Head of caudate nucleus (tissue), 42 donors: ENCODE measurements around the gene SERPINA4.
"Not testable (repeated sequence)": the region's sequence is repeated elsewhere in the genome, so short reads cannot be mapped to it uniquely, and the experiment has no call there.

Source experiments
- DNase-seq, 42 donors: peaks; one replicate each; pipeline versions ENCODE4 v3.0.0 to v3.0.0-alpha.2; 2020 to 2021; ENCODE audit warnings: mixed read lengths in 7 of 42
- intact Hi-C: fragments of 100-400 bp; cut with DNase I; formaldehyde crosslinking; loops from one replicate; pipeline ENCODE4 v1.15.0; 2022

Gene SERPINA4

DNA sequence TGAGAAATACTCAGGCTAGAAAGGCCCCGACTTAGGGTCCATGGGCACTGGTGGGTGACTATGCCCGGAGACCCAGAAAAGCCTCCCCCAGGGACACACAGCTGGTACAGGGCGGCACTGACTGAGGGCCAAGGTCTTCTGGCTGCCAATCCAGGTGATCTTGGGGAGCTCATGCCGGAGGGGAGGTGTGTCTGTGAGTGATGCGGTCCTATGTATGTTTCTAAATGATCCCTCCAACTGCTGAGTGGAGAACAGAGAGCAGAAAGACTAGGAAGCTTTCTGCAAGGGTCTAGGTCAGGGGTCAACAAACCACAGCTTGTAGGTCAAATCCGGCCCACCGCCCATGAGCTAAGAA lies 391 bp downstream of the SERPINA4 start:
- peak in 1 of 42 donors; percentile 15 for DNase-seq
- intact Hi-C loops = no loop called here

DNA sequence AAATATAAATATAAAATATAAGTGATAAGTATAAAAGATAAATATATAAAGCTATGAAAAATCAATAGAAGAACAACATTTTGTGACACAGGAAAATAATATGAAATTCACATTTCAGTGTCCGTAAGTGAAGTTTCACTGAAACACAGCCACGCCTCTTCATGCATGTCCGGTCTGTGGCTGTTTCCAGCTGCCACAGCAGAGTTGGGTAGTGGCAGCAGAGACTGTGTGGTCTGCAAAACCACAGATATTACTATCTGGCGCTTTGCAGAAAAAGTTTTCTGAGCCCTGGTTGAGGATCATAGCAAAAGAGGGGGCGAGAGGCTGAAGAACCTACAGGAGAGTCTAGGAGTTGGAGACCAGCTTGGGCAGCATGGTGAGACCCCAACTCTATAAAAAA lies 780 bp downstream of the SERPINA4 start:
- peak in 1 of 42 donors; percentile 17 for DNase-seq
- intact Hi-C loops = no loop called here

DNA sequence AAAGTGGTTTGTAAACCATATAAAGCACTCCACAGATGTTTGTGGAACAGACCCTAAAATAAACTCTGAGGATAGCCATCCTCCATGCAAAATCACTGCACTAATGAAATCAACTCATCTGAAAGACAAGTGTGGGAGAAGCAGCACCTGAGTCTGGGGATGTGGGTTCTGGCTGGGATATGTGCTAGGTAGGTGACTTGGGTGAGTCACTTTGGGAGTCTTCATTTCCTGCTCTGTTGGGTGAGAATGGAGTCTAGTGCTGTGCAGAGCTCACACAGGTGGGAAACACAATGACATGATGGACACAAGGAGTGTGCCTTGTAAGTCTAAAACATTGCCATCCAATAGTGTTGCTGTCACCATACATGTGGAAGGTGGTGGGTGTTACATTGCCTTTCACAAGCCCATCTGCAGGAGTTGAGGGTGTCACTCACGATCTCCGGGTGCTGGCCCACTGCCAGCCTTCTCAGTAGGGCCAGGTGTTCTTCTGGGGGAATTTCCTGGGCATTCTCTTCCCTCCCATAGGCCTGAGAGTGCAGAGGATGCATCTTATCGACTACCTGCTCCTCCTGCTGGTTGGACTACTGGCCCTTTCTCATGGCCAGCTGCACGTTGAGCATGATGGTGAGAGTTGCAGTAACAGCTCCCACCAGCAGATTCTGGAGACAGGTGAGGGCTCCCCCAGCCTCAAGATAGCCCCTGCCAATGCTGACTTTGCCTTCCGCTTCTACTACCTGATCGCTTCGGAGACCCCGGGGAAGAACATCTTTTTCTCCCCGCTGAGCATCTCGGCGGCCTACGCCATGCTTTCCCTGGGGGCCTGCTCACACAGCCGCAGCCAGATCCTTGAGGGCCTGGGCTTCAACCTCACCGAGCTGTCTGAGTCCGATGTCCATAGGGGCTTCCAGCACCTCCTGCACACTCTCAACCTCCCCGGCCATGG lies 2.0 kb downstream of the SERPINA4 start:
- intact Hi-C loops = no loop called here
- DNase-seq = peak in 14 of 42 donors; percentile 14 to 75 (median 40)

GRCh38 chr14:94564381-94564780 lies 3.1 kb downstream of the SERPINA4 start:
- intact Hi-C loops = no loop called here
- no peak for DNase-seq

- intact Hi-C loops = no loop called here
- DNase-seq = no peak
Observed at GRCh38 chr14:94568186-94568585, 6.9 kb downstream of the SERPINA4 start.

DNA sequence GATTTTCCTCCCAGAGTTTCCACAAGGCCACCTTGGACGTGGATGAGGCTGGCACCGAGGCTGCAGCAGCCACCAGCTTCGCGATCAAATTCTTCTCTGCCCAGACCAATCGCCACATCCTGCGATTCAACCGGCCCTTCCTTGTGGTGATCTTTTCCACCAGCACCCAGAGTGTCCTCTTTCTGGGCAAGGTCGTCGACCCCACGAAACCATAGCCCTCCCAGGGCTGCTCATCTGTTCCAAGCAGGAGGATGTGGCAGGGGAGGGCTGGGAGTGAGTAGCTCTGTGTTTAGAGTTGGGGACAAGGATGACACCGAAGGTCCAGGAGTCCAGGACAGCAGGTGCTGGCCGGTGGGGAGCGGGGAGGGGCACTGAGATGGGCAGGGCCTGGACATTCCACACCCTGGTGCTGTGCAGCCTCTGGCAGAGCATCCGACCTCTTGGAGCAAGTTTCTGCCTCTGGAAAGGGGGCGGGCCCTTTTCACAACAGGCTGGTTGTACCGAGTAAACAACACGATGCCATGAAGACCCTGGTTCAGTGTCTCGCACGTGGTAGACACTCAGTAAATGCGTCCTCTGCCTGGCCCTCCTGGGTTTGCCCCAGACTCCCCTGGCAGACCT lies 8.2 kb downstream of the SERPINA4 start:
- DNase-seq = peak in 1 of 42 donors; percentile 13
- intact Hi-C loops = no loop called here

DNA sequence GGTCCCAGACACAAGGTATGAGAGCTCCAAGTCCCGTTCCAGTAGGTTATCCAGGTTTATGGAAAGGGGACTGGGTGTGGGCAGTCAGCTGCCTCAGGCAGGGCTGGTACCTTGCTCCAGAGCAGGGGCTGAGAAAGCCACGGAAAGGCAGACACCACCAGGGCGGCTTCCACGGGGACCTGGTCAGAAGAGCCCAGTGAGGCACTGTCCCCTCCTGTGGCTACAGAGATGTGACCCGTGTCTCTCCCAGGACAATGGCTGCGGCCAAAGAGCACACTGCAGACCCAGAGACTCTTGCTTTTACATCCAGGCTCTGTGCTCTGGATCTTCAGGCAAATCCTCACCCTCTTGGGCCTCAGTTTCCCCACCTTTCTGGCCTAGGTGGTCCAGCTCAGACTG lies 8.8 kb downstream of the SERPINA4 start:
- intact Hi-C loops = no loop called here
- peak in 1 of 42 donors; percentile 15 for DNase-seq

DNA sequence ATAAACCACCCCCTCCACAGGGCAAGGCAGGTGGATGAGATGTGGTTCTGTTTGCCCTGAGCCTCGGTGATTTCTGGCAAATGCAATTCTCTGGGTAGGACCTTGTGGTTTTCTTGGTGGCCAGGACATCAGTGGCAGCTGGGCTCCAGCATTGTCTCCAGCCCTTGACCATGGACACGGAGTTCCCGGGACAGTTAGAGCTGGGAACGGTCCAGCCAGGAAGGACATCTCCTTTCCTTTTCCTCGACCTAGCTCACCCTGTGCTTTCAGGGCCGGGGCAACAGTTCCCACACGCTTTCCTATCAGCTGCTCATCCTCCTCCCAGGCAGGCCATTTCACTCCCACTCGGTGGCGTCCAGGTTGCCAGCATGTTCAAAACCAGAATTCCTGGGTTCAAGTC lies 9.2 kb downstream of the SERPINA4 start:
- no peak for DNase-seq
- intact Hi-C loops = no loop called here

GRCh38 chr14:94571395-94571794 lies 10.2 kb downstream of the SERPINA4 start:
- DNase-seq = peak in 2 of 42 donors; percentile 21 to 22
- intact Hi-C loops = no loop called here

GRCh38 chr14:94571950-94572349 lies 10.7 kb downstream of the SERPINA4 start:
- peak in 10 of 42 donors; percentile 11 to 74 (median 32) for DNase-seq
- intact Hi-C loops = no loop called here

- DNase-seq = peak in 1 of 42 donors; percentile 18
- intact Hi-C loops = no loop called here
Observed at GRCh38 chr14:94572637-94573303, 11.5 kb downstream of the SERPINA4 start.

GRCh38 chr14:94573475-94574277 lies 12.4 kb downstream of the SERPINA4 start:
- intact Hi-C loops = no loop called here
- DNase-seq = no peak

DNA sequence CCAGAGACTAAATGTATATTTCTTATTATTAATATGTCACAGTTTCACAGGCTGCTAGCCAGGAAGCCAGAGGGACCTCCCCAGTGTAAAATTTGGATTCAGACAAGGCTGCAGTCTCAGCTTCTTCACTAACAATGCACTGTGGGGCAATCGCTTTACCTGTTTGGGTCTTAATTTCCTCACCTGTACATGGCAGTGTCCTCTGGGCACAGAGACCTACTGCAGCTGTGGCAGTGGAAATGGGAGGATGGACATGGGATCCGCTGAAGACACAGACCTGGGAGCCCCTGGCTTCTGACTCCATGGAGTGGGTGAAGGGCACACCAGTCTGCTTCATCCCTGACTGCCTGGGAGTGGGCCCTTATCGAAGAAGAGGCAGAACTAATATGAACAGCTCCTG lies 13.1 kb downstream of the SERPINA4 start:
- DNase-seq = no peak
- intact Hi-C loops = no loop called here

GRCh38 chr14:94575730-94576585 lies 14.7 kb downstream of the SERPINA4 start:
- peak in 3 of 42 donors; percentile 4 to 42 (median 9) for DNase-seq
- intact Hi-C loops = no loop called here

DNA sequence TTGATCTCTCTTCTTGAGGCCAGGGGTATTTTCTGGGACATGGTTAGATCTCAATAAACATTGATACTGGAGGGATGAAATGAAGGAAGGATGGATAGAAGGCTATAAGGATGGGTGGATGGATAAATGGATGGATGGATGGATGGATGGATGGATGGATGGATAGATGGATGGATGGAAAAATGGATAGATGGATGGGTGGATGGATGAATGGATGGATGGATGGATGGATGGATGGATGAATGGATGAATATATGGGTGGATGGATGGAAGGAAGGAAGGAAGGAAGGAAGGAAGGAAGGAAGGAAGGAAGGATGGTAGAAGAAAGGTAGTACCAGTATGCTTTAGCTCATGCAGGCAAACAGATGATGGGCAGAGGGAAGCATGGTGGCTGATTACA lies 16.2 kb downstream of the SERPINA4 start:
- DNase-seq, intact Hi-C loops: not testable (repeated sequence)

DNA sequence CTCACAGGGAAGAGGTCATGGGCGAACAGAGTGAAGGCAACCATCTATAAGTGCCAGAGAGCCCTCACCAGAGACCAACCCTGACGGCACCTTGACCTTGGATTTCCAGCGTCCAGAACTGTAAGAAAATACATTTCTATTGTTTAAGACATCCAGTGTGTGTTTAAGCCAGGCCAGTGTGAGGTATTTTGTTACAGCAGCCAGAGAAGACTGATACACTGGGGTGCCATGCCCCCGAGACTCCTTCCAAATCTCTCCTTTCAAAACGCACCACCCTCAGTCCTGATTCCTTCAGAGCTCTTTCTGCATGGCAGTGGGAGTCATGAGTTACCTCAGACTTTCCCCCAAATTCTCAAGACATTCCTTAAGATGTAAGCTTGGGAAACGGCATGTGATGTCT lies 17.5 kb downstream of the SERPINA4 start:
- intact Hi-C loops = no loop called here
- DNase-seq = peak in 1 of 42 donors; percentile 11

GRCh38 chr14:94581127-94581999 lies 20.1 kb downstream of the SERPINA4 start, which contains the start of gene SERPINA5:
SERPINA5 (plus strand) TSS chr14:94581426; CDS start chr14:94587363, 5,937 bp downstream.
- DNase-seq = peak in 3 of 42 donors; percentile 16 to 33 (median 29)
- intact Hi-C loops = no loop called here
